Right atrium auricular region (tissue), 2 donors: Measurements from ENCODE around the gene GRIK1. TPM values are rescaled to one million over a fixed set of nuclear protein-coding genes. Genes with fewer than 3 reads are reported as not detected.

Experiments
- DNase-seq: peaks from one replicate; pipeline ENCODE4 v3.0.0-alpha.2; 2019; ENCODE audit warnings: low spot score
- H3K27ac ChIP-seq, 2 donors: fragments of 200-600 bp; sonication (generic); 1 replicate in 1 of 2; 2 replicates in 1 of 2; pipeline ENCODE4 v1.5.1; 2016 to 2019
- H3K27me3 ChIP-seq, 2 donors: fragments of 200-600 bp; sonication (generic); one replicate each; pipeline versions ENCODE4 v1.5.1 to v1.6.0; 2017 to 2019
- H3K36me3 ChIP-seq: fragments of 200-600 bp; sonication (generic); one replicate; pipeline ENCODE4 v1.5.1; 2016
- H3K4me1 ChIP-seq, 2 donors: fragments of 200-600 bp; sonication (generic); one replicate each; pipeline versions ENCODE4 v1.5.1 to v1.6.0; 2017 to 2019
- H3K4me3 ChIP-seq, 2 donors: fragments of 200-600 bp; sonication (generic); 1 replicate in 1 of 2; 2 replicates in 1 of 2; pipeline ENCODE4 v1.5.1; 2017 to 2019; ENCODE audit warnings: mild to moderate bottlenecking in 1 of 2, moderate library complexity in 1 of 2
- H3K9me3 ChIP-seq, 2 donors: fragments of 200-600 bp; sonication (generic); one replicate each; pipeline ENCODE4 v1.5.1; 2019
- total RNA-seq, 2 donors: library from RNA; depleted of rRNA; stranded (reverse); fragments of >200 nt; gene quantifications; one replicate each; pipeline ENCODE4 v1.1.0, GENCODE V29; 2016
- TF ChIP-seq, protein P1 (sequence below), 2 donors: fragments of 200-600 bp; sonication (generic); IDR thresholded peaks; one replicate each; pipeline ENCODE4 v1.5.1; 2019; ENCODE audit warnings: antibody characterized with exemption in 2 of 2

GRIK1 gene
- total RNA-seq, 2 donors from 2014 or later, result not detected

GRCh38 chr21:29586696-29587095 lies 353.1 kb downstream of the GRIK1 start:
- H3K9me3 ChIP-seq, result no peaks in the 10 kb centered on the region
- no peak for DNase-seq
- no peaks in the 10 kb centered on the region for H3K27me3 ChIP-seq
- TF ChIP-seq, protein P1, sequence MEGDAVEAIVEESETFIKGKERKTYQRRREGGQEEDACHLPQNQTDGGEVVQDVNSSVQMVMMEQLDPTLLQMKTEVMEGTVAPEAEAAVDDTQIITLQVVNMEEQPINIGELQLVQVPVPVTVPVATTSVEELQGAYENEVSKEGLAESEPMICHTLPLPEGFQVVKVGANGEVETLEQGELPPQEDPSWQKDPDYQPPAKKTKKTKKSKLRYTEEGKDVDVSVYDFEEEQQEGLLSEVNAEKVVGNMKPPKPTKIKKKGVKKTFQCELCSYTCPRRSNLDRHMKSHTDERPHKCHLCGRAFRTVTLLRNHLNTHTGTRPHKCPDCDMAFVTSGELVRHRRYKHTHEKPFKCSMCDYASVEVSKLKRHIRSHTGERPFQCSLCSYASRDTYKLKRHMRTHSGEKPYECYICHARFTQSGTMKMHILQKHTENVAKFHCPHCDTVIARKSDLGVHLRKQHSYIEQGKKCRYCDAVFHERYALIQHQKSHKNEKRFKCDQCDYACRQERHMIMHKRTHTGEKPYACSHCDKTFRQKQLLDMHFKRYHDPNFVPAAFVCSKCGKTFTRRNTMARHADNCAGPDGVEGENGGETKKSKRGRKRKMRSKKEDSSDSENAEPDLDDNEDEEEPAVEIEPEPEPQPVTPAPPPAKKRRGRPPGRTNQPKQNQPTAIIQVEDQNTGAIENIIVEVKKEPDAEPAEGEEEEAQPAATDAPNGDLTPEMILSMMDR (IDR thresholded peaks at IDR 0.05), result no peak
- no peaks in the 10 kb centered on the region for H3K4me1 ChIP-seq
- H3K4me3 ChIP-seq, result no peak overlapping the region
- H3K36me3 ChIP-seq, result no peaks in the 10 kb centered on the region
- no peak overlapping the region for H3K27ac ChIP-seq

GRCh38 chr21:29585462-29585861 lies 354.3 kb downstream of the GRIK1 start:
- TF ChIP-seq, protein P1 (IDR thresholded peaks at IDR 0.05), result no peak
- Histone ChIP-seq H3K4me3 (no peak overlapping the region), H3K36me3 (no peaks in the 10 kb centered on the region), H3K27me3 (no peaks in the 10 kb centered on the region), H3K27ac (no peak overlapping the region), H3K9me3 (no peaks in the 10 kb centered on the region), H3K4me1 (no peaks in the 10 kb centered on the region)
- DNase-seq, result no peak

DNA sequence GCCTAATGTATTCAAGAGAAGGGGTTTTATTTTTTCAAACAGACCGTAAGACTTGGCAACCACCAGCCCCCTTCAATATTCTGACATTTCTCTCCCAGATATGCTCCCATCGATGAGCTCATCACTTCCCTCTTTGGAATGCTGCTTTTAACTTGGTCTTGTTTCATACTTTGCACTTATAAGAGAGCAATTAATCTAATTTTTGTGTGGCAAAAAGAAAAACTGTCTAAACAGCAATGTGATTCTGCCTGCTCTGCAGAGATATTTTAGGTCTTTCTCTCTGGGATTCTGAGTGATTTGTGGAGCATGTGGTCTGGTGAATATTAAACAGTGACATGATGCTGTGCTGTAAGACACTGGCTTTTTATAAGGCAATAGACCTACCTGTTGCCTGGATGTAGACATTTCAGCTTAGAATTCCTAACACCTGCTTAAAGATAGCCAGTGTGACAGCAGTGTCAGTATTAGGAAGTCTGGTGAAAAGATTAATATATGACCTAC lies 356.3 kb downstream of the GRIK1 start:
- TF ChIP-seq, protein P1 (IDR thresholded peaks at IDR 0.05), result no peak
- Histone ChIP-seq H3K9me3 (no peaks in the 10 kb centered on the region), H3K27me3 (no peaks in the 10 kb centered on the region), H3K4me3 (no peak overlapping the region), H3K27ac (no peak overlapping the region), H3K36me3 (no peaks in the 10 kb centered on the region), H3K4me1 (no peaks in the 10 kb centered on the region)
- DNase-seq, result no peak

GRCh38 chr21:29582855-29583254 lies 356.9 kb downstream of the GRIK1 start:
- H3K27ac ChIP-seq, result no peak overlapping the region
- TF ChIP-seq, protein P1 (IDR thresholded peaks at IDR 0.05), result no peak
- H3K27me3 ChIP-seq, result no peaks in the 10 kb centered on the region
- no peaks in the 10 kb centered on the region for H3K9me3 ChIP-seq
- DNase-seq, result no peak
- H3K4me1 ChIP-seq, result no peaks in the 10 kb centered on the region
- no peaks in the 10 kb centered on the region for H3K36me3 ChIP-seq
- H3K4me3 ChIP-seq, result no peak overlapping the region

DNA sequence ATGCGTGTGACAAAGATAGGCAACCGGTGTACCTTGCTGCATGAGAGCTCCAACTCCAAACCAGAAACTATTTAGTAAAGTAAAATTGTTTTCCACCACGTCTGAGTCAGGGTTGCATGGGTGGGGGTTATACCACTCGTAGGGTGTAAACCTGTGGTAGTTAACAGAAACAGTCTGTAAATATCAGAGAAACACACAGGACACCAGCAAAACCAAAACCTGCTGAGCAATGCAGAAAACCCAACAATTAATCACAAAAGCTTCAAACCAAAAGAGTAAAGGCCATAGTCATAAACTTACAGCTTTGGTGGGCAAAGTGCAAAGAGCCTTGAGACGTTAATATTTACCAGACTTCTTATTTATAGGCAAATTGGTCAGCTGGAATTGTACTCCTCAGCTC lies 358.4 kb downstream of the GRIK1 start:
- H3K27ac ChIP-seq, result no peak overlapping the region
- no peak for DNase-seq
- H3K9me3 ChIP-seq, result no peaks in the 10 kb centered on the region
- H3K4me1 ChIP-seq, result no peaks in the 10 kb centered on the region
- no peaks in the 10 kb centered on the region for H3K36me3 ChIP-seq
- H3K4me3 ChIP-seq, result no peak overlapping the region
- TF ChIP-seq, protein P1 (IDR thresholded peaks at IDR 0.05), result no peak
- no peaks in the 10 kb centered on the region for H3K27me3 ChIP-seq

DNA sequence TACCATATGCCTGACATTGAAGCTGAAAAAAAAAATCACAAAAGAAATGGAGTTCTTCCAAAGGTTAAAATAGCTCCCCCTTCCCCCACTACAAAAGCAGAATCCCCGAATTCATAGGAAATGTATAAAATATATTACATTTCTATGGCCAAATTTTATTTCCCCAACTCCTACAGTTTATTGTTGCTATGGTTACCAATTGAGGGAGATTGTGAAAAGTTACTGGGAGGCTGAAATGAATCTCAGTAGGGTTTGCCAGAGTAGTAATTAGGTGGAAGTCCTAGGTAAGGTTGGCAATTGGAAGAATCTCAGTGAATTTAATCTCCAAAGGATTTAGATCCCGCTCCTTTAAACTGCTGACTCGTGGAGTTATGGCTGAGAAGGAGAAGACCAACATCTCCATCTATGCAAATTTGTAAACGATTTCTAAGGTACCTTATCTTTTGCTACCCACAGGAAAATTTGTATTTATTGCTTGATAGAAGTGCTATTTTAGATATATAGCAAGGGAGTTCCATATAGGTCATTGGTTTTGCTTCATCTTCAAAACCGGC lies 359.0 kb downstream of the GRIK1 start:
- no peaks in the 10 kb centered on the region for H3K9me3 ChIP-seq
- no peak for DNase-seq
- no peaks in the 10 kb centered on the region for H3K27me3 ChIP-seq
- no peak overlapping the region for H3K27ac ChIP-seq
- H3K36me3 ChIP-seq, result no peaks in the 10 kb centered on the region
- TF ChIP-seq, protein P1 (IDR thresholded peaks at IDR 0.05), result no peak
- H3K4me3 ChIP-seq, result no peak overlapping the region
- H3K4me1 ChIP-seq, result no peaks in the 10 kb centered on the region
